HCT116 (cell line): ENCODE results near the gene CNDP1. TPM values are rescaled to one million over a fixed set of nuclear protein-coding genes. Genes with fewer than 3 reads are reported as not detected.

Experiments used
- ATAC-seq: fragments of 200-7000 bp; cut with Tn5 transposase; 2 replicates; pipeline ENCODE4 v1.9.1; 2020; ENCODE audit warnings: mild to moderate bottlenecking, moderate library complexity
- BruUV-seq: library from RNA; stranded (reverse); fragments of 400-500 nt; replicated peaks from 2 replicates; lab custom pipeline; 2021; lab: Mats Ljungman, UMichigan
- CTCF ChIA-PET: fragments of 300-600 bp; sonication (Branson Sonifier 250); formaldehyde crosslinking; loops from one replicate; lab custom pipeline; 2021; ENCODE audit warnings: antibody characterized with exemption; lab: Charles Lee
- POLR2A ChIA-PET: fragments of 300-600, 350-600 bp; sonication (Branson Sonifier 250); formaldehyde crosslinking; loops from one replicate; lab custom pipeline; 2021; ENCODE audit warnings: antibody characterized with exemption; lab: Charles Lee
- RAD21 ChIA-PET, 2 experiments: fragments of 300-600 bp; sonication (Branson Sonifier 250); formaldehyde crosslinking; loops; one replicate each; lab custom pipeline; 2023; ENCODE audit warnings: low total read pairs in 2 of 2; ENCODE audit not compliant: uncharacterized antibody in 2 of 2, unreplicated experiment in 2 of 2, low non-redundant PET in 1 of 2; lab: Charles Lee
- DNase-seq: peaks from one replicate; pipeline ENCODE4 v3.0.0-alpha.2; 2010; ENCODE audit warnings: low read depth, low spot score
- H2AFZ ChIP-seq: fragments of 200-600 bp; shearing (Covaris generic), sonication (generic); 2 replicates; pipeline ENCODE4 v1.6.1; 2017; ENCODE audit warnings: low read depth, mixed run types, mixed read lengths, antibody characterized with exemption, low read length; ENCODE audit not compliant: poor library complexity, severe bottlenecking
- H3K27ac ChIP-seq: 2 replicates; pipeline ENCODE4 v1.5.1; 2012; ENCODE audit warnings: low read depth, low read length
- H3K27me3 ChIP-seq: fragments of 200-600 bp; sonication (generic); 2 replicates; pipeline ENCODE4 v1.6.1; 2016; ENCODE audit warnings: mixed run types, low read length, mixed read lengths; ENCODE audit not compliant: insufficient read depth
- H3K36me3 ChIP-seq, 2 experiments: fragments of 200-500 bp in 1 of 2; fragments of 200-600 bp in 1 of 2; sonication (Bioruptor generic) in 1 of 2; sonication (generic) in 1 of 2; 2 replicates each; pipeline versions ENCODE4 v1.5.1 to v1.6.1; 2014 to 2016; ENCODE audit warnings: low read length in 2 of 2, inconsistent platforms in 1 of 2, mixed read lengths in 1 of 2, mixed run types in 1 of 2; ENCODE audit not compliant: insufficient read depth in 2 of 2, control insufficient read depth in 1 of 2
- H3K4me1 ChIP-seq, 2 experiments: fragments of 200-600 bp in 1 of 2; sonication (generic) in 1 of 2; 2 replicates each; pipeline versions ENCODE4 v1.5.1 to v1.6.1; 2012 to 2017; ENCODE audit warnings: low read length in 2 of 2, inconsistent platforms in 1 of 2, mild to moderate bottlenecking in 1 of 2, mixed read lengths in 1 of 2, mixed run types in 1 of 2, moderate library complexity in 1 of 2; ENCODE audit not compliant: insufficient read depth in 2 of 2, control insufficient read depth in 1 of 2
- H3K4me2 ChIP-seq: fragments of 200-600 bp; sonication (generic); 2 replicates; pipeline ENCODE4 v1.6.1; 2017; ENCODE audit warnings: mixed run types, low read length, mixed read lengths
- H3K4me3 ChIP-seq, 2 experiments: fragments of 200-600 bp in 1 of 2; sonication (generic) in 1 of 2; replicated peaks in 1 of 2; 2 replicates each; pipeline ENCODE4 v1.5.1; 2011 to 2016; ENCODE audit warnings: low read length in 2 of 2, control low read depth in 1 of 2, low read depth in 1 of 2, mild to moderate bottlenecking in 1 of 2, mixed read lengths in 1 of 2, mixed run types in 1 of 2
- H3K79me2 ChIP-seq: fragments of 200-600 bp; sonication (generic); 2 replicates; pipeline ENCODE4 v1.6.1; 2017; ENCODE audit warnings: mild to moderate bottlenecking, mixed run types, low read length, moderate library complexity, mixed read lengths; ENCODE audit not compliant: insufficient read depth
- H3K9ac ChIP-seq: fragments of 200-600 bp; sonication (generic); 2 replicates; pipeline ENCODE4 v1.6.1; 2016; ENCODE audit warnings: low read length, mixed read lengths
- H3K9me2 ChIP-seq: fragments of 200-600 bp; sonication (generic), shearing (Covaris generic); 2 replicates; pipeline ENCODE4 v1.6.1; 2017; ENCODE audit warnings: mixed run types, mild to moderate bottlenecking, moderate library complexity; ENCODE audit not compliant: insufficient read depth
- H3K9me3 ChIP-seq, 2 experiments: fragments of 200-500 bp in 1 of 2; fragments of 200-600 bp in 1 of 2; sonication (Bioruptor generic) in 1 of 2; sonication (generic) in 1 of 2; 2 replicates each; pipeline ENCODE4 v1.6.1; 2014 to 2017; ENCODE audit warnings: low read length in 2 of 2, mixed read lengths in 2 of 2, inconsistent platforms in 1 of 2, low read depth in 1 of 2, mild to moderate bottlenecking in 1 of 2, mixed run types in 1 of 2, moderate library complexity in 1 of 2; ENCODE audit not compliant: control insufficient read depth in 1 of 2, insufficient read depth in 1 of 2
- H4K20me1 ChIP-seq: fragments of 200-600 bp; sonication (generic), shearing (Covaris generic); 2 replicates; pipeline ENCODE4 v1.6.1; 2017; ENCODE audit warnings: mixed run types, mild to moderate bottlenecking, moderate library complexity; ENCODE audit not compliant: insufficient read depth
- CBX3 ChIP-seq: IDR thresholded peaks from 2 replicates; pipeline ENCODE4 v1.6.1; 2012; ENCODE audit warnings: low read depth
- CEBPB ChIP-seq: IDR thresholded peaks from 2 replicates; pipeline ENCODE4 v1.6.1; 2012; ENCODE audit warnings: low read depth
- EGR1 ChIP-seq: IDR thresholded peaks from 2 replicates; pipeline ENCODE4 v1.6.1; 2012; ENCODE audit warnings: low read depth
- ELF1 ChIP-seq: IDR thresholded peaks from 2 replicates; pipeline ENCODE4 v1.6.1; 2012; ENCODE audit warnings: low read depth, borderline replicate concordance
- EZH2 ChIP-seq: fragments of 200-600 bp; sonication (generic); IDR thresholded peaks from 2 replicates; pipeline ENCODE4 v1.6.1; 2017; ENCODE audit warnings: antibody characterized with exemption, mixed run types
- JUND ChIP-seq: IDR thresholded peaks from 2 replicates; pipeline ENCODE4 v1.6.1; 2012
- POLR2A ChIP-seq: IDR thresholded peaks from 2 replicates; pipeline ENCODE4 v1.7.0; 2011; ENCODE audit warnings: borderline replicate concordance; ENCODE audit not compliant: insufficient read depth, insufficient read length; ENCODE audit errors: extremely low read depth
- POLR2AphosphoS5 ChIP-seq: IDR thresholded peaks from 2 replicates; pipeline ENCODE4 v1.6.1; 2011; ENCODE audit warnings: mild to moderate bottlenecking, low read depth, low read length, moderate library complexity
- SIN3A ChIP-seq: IDR thresholded peaks from 2 replicates; pipeline ENCODE4 v1.6.1; 2012; ENCODE audit warnings: low read depth
- SRF ChIP-seq: IDR thresholded peaks from 2 replicates; pipeline ENCODE4 v1.6.1; 2012; ENCODE audit warnings: low read depth
- TCF7L2 ChIP-seq: IDR thresholded peaks from 2 replicates; pipeline ENCODE4 v1.7.0; 2011; ENCODE audit warnings: borderline replicate concordance, inconsistent platforms; ENCODE audit not compliant: insufficient read depth, insufficient read length; ENCODE audit errors: extremely low read depth
- YY1 ChIP-seq: IDR thresholded peaks from 2 replicates; pipeline ENCODE4 v1.6.1; 2011; ENCODE audit warnings: low read length, low read depth, moderate library complexity, mild to moderate bottlenecking; ENCODE audit not compliant: insufficient replicate concordance; ENCODE audit errors: extremely low read depth
- ZFX ChIP-seq: fragments of 450-650 bp; IDR thresholded peaks from 2 replicates; pipeline ENCODE4 v1.6.1; 2017
- ZNF274 ChIP-seq: fragments of 200-500 bp; sonication (Bioruptor generic); IDR thresholded peaks from 2 replicates; pipeline ENCODE4 v1.6.1; 2014; ENCODE audit warnings: mild to moderate bottlenecking, low read depth, low read length, inconsistent platforms
- intact Hi-C: fragments of 100-400 bp; cut with micrococcal nuclease; formaldehyde crosslinking; loops from 2 replicates; pipeline ENCODE4 v1.10.0; 2022
- total RNA-seq: library from RNA; stranded (reverse); gene quantifications from one replicate; pipeline ENCODE4 v1.2.1, GENCODE V29; 2021; ENCODE audit not compliant: unreplicated experiment
- TF ChIP-seq, protein P1 (sequence below), 3 experiments: fragments of 200-600 bp in 1 of 3; sonication (generic) in 1 of 3; IDR thresholded peaks in 2 of 3; conservative IDR thresholded peaks in 1 of 3; 2 replicates each; pipeline ENCODE4 v1.5.1; 2012 to 2017; ENCODE audit warnings: low read depth in 2 of 3, low read length in 2 of 3, antibody characterized with exemption in 1 of 3, borderline replicate concordance in 1 of 3, control low read depth in 1 of 3, mild to moderate bottlenecking in 1 of 3, mixed read lengths in 1 of 3, mixed run types in 1 of 3, moderate library complexity in 1 of 3; ENCODE audit not compliant: insufficient read depth in 1 of 3
- TF ChIP-seq, protein P2 (sequence below): IDR thresholded peaks from 2 replicates; pipeline ENCODE4 v1.6.1; 2012
- TF ChIP-seq, protein P3 (sequence below): IDR thresholded peaks from 2 replicates; pipeline ENCODE4 v1.6.1; 2012

Gene CNDP1
- total RNA-seq, 1 experiment from 2014 or later, result not detected

DNA sequence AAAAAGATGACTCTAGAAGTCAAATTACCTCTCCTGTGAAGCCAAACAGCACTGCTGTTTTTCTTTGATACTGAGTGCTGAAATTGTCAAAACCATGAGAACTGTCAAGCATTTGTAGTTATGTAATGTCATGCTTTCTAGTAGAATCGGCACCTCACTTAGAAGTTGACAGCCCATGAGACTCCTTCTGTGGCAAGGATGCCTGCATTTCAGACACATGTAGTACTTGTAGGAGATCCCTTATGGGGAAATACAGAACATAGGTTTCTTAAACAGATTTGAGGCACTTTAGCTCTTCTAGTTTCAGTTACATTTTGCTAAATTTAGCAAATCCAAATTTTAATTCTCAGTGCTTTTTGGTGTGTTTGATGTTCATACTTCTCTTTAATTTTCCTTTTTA lies 79.1 kb downstream of the CNDP1 start:
- no peaks in the 10 kb centered on the region; the same call in 1 of the 2 replicates for H3K79me2 ChIP-seq
- intact Hi-C loops, result no loop called here
- no peak overlapping the region for H2AFZ ChIP-seq
- no peaks in the 10 kb centered on the region for H3K4me1 ChIP-seq
- CTCF ChIA-PET, result no interaction called here
- H3K4me3 ChIP-seq, result no peak overlapping the region
- no TSS peak for BruUV-seq
- no peak for ATAC-seq
- RAD21 ChIA-PET, result no interaction called here
- 0 out of 4 replicates have a peak, but pooled peaks cover 0 to 6% of the 10 kb centered on the region in 2 experiments for H3K9me3 ChIP-seq
- TF ChIP-seq, protein P1, sequence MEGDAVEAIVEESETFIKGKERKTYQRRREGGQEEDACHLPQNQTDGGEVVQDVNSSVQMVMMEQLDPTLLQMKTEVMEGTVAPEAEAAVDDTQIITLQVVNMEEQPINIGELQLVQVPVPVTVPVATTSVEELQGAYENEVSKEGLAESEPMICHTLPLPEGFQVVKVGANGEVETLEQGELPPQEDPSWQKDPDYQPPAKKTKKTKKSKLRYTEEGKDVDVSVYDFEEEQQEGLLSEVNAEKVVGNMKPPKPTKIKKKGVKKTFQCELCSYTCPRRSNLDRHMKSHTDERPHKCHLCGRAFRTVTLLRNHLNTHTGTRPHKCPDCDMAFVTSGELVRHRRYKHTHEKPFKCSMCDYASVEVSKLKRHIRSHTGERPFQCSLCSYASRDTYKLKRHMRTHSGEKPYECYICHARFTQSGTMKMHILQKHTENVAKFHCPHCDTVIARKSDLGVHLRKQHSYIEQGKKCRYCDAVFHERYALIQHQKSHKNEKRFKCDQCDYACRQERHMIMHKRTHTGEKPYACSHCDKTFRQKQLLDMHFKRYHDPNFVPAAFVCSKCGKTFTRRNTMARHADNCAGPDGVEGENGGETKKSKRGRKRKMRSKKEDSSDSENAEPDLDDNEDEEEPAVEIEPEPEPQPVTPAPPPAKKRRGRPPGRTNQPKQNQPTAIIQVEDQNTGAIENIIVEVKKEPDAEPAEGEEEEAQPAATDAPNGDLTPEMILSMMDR (IDR thresholded peaks at IDR 0.05 in 2 of 3, conservative IDR thresholded peaks at IDR 0.05 in 1 of 3; ENCODE audit: borderline replicate concordance in 1 of 3, insufficient read depth in 1 of 3, low read depth in 2 of 3, low read length in 2 of 3), result no peak
- TF ChIP-seq ZFX (no peak), POLR2A (no peak)
- DNase-seq, result no peak
- POLR2A ChIA-PET, result no interaction called here
- no peaks in the 10 kb centered on the region for H3K9me2 ChIP-seq
- no peak overlapping the region for H3K4me2 ChIP-seq
- no peaks in the 10 kb centered on the region for H4K20me1 ChIP-seq
- no peak overlapping the region for H3K9ac ChIP-seq
- H3K36me3 ChIP-seq, result no peaks in the 10 kb centered on the region
- no peaks in the 10 kb centered on the region for H3K27me3 ChIP-seq
- no peak overlapping the region for H3K27ac ChIP-seq

DNA sequence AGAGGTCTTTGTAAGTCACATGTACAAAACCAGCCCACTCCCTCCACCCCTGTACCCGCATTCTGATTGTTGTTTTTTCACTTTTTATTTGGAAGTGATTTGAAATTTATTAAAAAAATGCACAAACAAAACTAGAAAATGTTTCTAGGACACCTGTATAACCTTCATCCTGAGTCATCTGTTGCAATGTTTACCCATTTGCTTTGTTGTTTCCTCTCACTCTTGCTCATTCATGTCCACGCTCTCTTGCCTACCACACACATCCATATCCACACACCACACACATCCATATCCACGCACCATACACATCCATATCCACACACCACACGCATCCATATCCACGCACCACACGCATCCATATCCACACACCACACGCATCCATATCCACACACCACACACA lies 82.2 kb downstream of the CNDP1 start:
- DNase-seq (no peak), ATAC-seq (no peak)
- intact Hi-C loops, result no loop called here
- 0 out of 4 replicates have a peak, but pooled peaks cover 0 to 6% of the 10 kb centered on the region in 2 experiments for H3K9me3 ChIP-seq
- H3K9ac ChIP-seq, result no peak overlapping the region
- no peak overlapping the region; the same call in 1 of the 2 replicates for H3K27ac ChIP-seq
- H4K20me1 ChIP-seq, result no peaks in the 10 kb centered on the region
- H3K79me2 ChIP-seq, result no peaks in the 10 kb centered on the region; the same call in 1 of the 2 replicates
- H3K36me3 ChIP-seq, result no peaks in the 10 kb centered on the region
- ChIA-PET RAD21 (no interaction called here), POLR2A (no interaction called here), CTCF (no interaction called here)
- no peaks in the 10 kb centered on the region for H3K4me1 ChIP-seq
- no TSS peak for BruUV-seq
- no peak overlapping the region for H3K4me3 ChIP-seq
- no peak overlapping the region for H3K4me2 ChIP-seq
- H3K27me3 ChIP-seq, result no peaks in the 10 kb centered on the region
- H2AFZ ChIP-seq, result no peak overlapping the region
- H3K9me2 ChIP-seq, result no peaks in the 10 kb centered on the region
- TF ChIP-seq POLR2A (no peak), CBX3 (no peak), POLR2AphosphoS5 (no peak), SIN3A (no peak), YY1 (no peak), EZH2 (no peak), TCF7L2 (no peak), EGR1 (no peak), CEBPB (no peak), ELF1 (no peak), SRF (no peak), JUND (no peak), ZNF274 (no peak)
- TF ChIP-seq, protein P1 (IDR thresholded peaks at IDR 0.05 in 2 of 3, conservative IDR thresholded peaks at IDR 0.05 in 1 of 3; ENCODE audit: borderline replicate concordance in 1 of 3, insufficient read depth in 1 of 3, low read depth in 2 of 3, low read length in 2 of 3), result no peak
- TF ChIP-seq, protein P2, sequence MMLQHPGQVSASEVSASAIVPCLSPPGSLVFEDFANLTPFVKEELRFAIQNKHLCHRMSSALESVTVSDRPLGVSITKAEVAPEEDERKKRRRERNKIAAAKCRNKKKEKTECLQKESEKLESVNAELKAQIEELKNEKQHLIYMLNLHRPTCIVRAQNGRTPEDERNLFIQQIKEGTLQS, result no peak
- TF ChIP-seq, protein P3, sequence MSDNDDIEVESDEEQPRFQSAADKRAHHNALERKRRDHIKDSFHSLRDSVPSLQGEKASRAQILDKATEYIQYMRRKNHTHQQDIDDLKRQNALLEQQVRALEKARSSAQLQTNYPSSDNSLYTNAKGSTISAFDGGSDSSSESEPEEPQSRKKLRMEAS, result no peak
